ENCODE data around the gene ICOSLG. TPM values are rescaled to one million over a fixed set of nuclear protein-coding genes. Genes with fewer than 3 reads are reported as not detected.

Gene ICOSLG
- total and polyA plus RNA-seq, 2 of the 13 experiments (the other 11 are each of a cell fraction or from before 2014, with no cell fraction given), result 0.51 to 1.3 TPM

DNA sequence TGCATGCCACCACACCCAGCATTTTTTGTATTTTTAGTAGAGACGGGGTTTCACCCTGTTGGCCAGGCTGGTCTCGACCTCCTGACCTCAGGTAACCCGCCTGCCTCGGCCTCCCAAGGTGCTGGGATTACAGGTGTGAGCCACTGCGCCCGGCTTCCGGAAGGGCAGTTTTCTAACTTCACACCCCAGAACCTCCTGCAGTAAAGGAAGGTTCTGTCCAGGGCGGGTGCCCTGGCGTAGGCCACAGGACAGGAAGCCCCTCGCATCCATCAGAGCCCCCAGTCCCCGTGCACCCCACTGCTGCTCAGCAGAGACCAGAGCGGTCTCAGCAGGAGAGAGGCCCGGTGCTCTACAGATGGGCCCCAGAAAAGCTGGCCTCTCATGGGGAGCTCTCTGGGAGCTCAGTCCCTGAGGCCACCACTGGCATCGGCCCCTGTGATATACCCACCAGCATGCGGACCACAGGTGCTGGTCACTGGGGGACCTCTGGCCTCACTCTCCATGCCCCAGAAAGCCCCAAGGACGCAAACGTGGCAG, 25.1 kb upstream of the ICOSLG start:
- H3K36me3 ChIP-seq (replicated peaks in 1 of 2; ENCODE audit: control insufficient read depth in 1 of 2, insufficient read depth in 2 of 2, low read length in 2 of 2), result no peaks in the 10 kb centered on the region
- ATAC-seq, result no peak
- peaks cover 1 to 10% of the 10 kb centered on the region in 2 experiments; a peak in 2 of 5 replicates for H3K27me3 ChIP-seq (ENCODE audit: control insufficient read depth in 1 of 2, insufficient read depth in 2 of 2, low read length in 2 of 2)
- no peak overlapping the region for H3K27ac ChIP-seq (ENCODE audit: extremely low read length, insufficient read depth, low read length)
- no peak overlapping the region for H3K4me3 ChIP-seq (replicated peaks in 1 of 3; ENCODE audit: insufficient read depth in 1 of 3, low read depth in 2 of 3, low read length in 3 of 3)
- H2AFZ ChIP-seq (ENCODE audit: low read length), result no peak overlapping the region
- FAIRE-seq, result no peak
- POLR2A ChIA-PET, result no interaction called here
- H3K79me2 ChIP-seq (ENCODE audit: insufficient read depth, low read length), result no peaks in the 10 kb centered on the region
- WGBS (ENCODE audit: low lambda C conversion rate), result 53% methylated on average over 9 of the region's 17 CpGs
- no peaks in the 10 kb centered on the region for H4K20me1 ChIP-seq (ENCODE audit: insufficient read depth, low read length)
- BruUV-seq (replicated peaks), result no TSS peak
- no peaks in the 10 kb centered on the region for H3K9me3 ChIP-seq (ENCODE audit: low read length)
- CTCF ChIA-PET (ENCODE audit: low intra/inter-chr PET ratio, low total read pairs), result no interaction called here
- TF ChIP-seq FOSL1 (CRISPR knock-in tag; IDR thresholded peaks at IDR 0.05; ENCODE audit: borderline replicate concordance), result no peak
- no peak for TF ChIP-seq ZNF232 (CRISPR knock-in tag; IDR thresholded peaks at IDR 0.05; ENCODE audit: borderline replicate concordance)
- TF ChIP-seq TCF7L2 (IDR thresholded peaks at IDR 0.05; ENCODE audit: low read depth, low read length), result no peak
- no peak for TF ChIP-seq PPARG (CRISPR knock-in tag; conservative IDR thresholded peaks at IDR 0.05)
- no peak for TF ChIP-seq CHCHD3 (CRISPR knock-in tag; IDR thresholded peaks at IDR 0.05)
- no peak for TF ChIP-seq SMAD3 (CRISPR knock-in tag; IDR thresholded peaks at IDR 0.05)
- no peak for TF ChIP-seq ZNF10 (CRISPR knock-in tag; IDR thresholded peaks at IDR 0.05; ENCODE audit: borderline replicate concordance, low read depth)
- no peak for TF ChIP-seq ZNF354B (CRISPR knock-in tag; IDR thresholded peaks at IDR 0.05)
- TF ChIP-seq ZNF577 (CRISPR knock-in tag; IDR thresholded peaks at IDR 0.05; ENCODE audit: borderline replicate concordance, low read depth), result no peak
- no peak for TF ChIP-seq SNAPC2 (CRISPR knock-in tag; IDR thresholded peaks at IDR 0.05)
- no peak for TF ChIP-seq AGO1 (IDR thresholded peaks at IDR 0.05; ENCODE audit: low read depth, low read length, poor library complexity, severe bottlenecking)
- TF ChIP-seq, protein P1, sequence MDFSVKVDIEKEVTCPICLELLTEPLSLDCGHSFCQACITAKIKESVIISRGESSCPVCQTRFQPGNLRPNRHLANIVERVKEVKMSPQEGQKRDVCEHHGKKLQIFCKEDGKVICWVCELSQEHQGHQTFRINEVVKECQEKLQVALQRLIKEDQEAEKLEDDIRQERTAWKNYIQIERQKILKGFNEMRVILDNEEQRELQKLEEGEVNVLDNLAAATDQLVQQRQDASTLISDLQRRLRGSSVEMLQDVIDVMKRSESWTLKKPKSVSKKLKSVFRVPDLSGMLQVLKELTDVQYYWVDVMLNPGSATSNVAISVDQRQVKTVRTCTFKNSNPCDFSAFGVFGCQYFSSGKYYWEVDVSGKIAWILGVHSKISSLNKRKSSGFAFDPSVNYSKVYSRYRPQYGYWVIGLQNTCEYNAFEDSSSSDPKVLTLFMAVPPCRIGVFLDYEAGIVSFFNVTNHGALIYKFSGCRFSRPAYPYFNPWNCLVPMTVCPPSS (IDR thresholded peaks at IDR 0.05), result no peak
- TF ChIP-seq NFE2L1 (CRISPR knock-in tag; IDR thresholded peaks at IDR 0.05; ENCODE audit: borderline replicate concordance), result no peak
- TF ChIP-seq RARA (CRISPR knock-in tag; IDR thresholded peaks at IDR 0.05), result no peak
- TF ChIP-seq SRSF4 (IDR thresholded peaks at IDR 0.05; ENCODE audit: low read depth, low read length, poor library complexity, severe bottlenecking), result no peak
- TF ChIP-seq ZNF605 (CRISPR knock-in tag; IDR thresholded peaks at IDR 0.05), result no peak
- intact Hi-C loops (cut with micrococcal nuclease; ENCODE audit: unreplicated experiment) (no loop called here), in situ Hi-C loops (cut with HindIII; ENCODE audit: extremely low pct_ligation_motif_present, low pct_unique_long_range_greater_than_20kb) (no loop called here)
- no peak overlapping the region for H3K9ac ChIP-seq (ENCODE audit: insufficient read depth, low read depth, low read length)
- H3K4me2 ChIP-seq (ENCODE audit: low read depth, low read length), result no peak overlapping the region
- H3K4me1 ChIP-seq (ENCODE audit: insufficient read depth, low read length), result peaks cover 31% of the 10 kb centered on the region
- DNase-seq (ENCODE audit: low spot score), result no peak
